HepG2 (cell line): ENCODE results near the gene POU6F1. TPM values are rescaled to one million over a fixed set of nuclear protein-coding genes. Genes with fewer than 3 reads are reported as not detected.

ENCODE experiments used
- ASH2L ChIP-seq: fragments of 300-600, 200-600 bp; sonication (generic); IDR thresholded peaks from 2 replicates; pipeline ENCODE4 v1.7.0; 2017; ENCODE audit warnings: low read depth, mild to moderate bottlenecking, moderate library complexity, mixed read lengths, low read length; ENCODE audit not compliant: insufficient read length
- CREB1 ChIP-seq, 2 experiments: fragments of 450-650 bp in 1 of 2; IDR thresholded peaks; 2 replicates each; pipeline ENCODE4 v1.6.1; 2016 to 2017; ENCODE audit warnings: control low read depth in 1 of 2, mild to moderate bottlenecking in 1 of 2, missing compliant biosample characterization in 1 of 2, missing genetic modification characterization in 1 of 2
- CREM ChIP-seq, 2 experiments: sonication (generic) in 1 of 2; formaldehyde crosslinking in 1 of 2; IDR thresholded peaks; 2 replicates each; pipeline versions ENCODE4 v1.4.0 to v1.6.1; 2016 to 2020; ENCODE audit warnings: antibody characterized with exemption in 1 of 2, mild to moderate bottlenecking in 1 of 2, missing genetic modification reagents in 1 of 2
- FOSL2 ChIP-seq: sonication (generic); formaldehyde crosslinking; IDR thresholded peaks from 2 replicates; pipeline ENCODE4 v1.4.0; 2020; ENCODE audit warnings: missing genetic modification reagents
- HNF4A ChIP-seq: sonication (generic); formaldehyde crosslinking; IDR thresholded peaks from 2 replicates; pipeline ENCODE4 v1.4.0; 2020; ENCODE audit warnings: missing genetic modification reagents
- NFRKB ChIP-seq: fragments of 450-650 bp; IDR thresholded peaks from 2 replicates; pipeline ENCODE4 v1.6.1; 2017
- NR2F6 ChIP-seq, 2 experiments: IDR thresholded peaks; 2 replicates each; pipeline ENCODE4 v1.6.1; 2016; ENCODE audit warnings: antibody characterized with exemption in 1 of 2, mild to moderate bottlenecking in 1 of 2
- PPARG ChIP-seq: conservative IDR thresholded peaks from 2 replicates; pipeline ENCODE4 v1.6.1; 2016; ENCODE audit warnings: missing biosample characterization, missing genetic modification reagents
- RCOR2 ChIP-seq: IDR thresholded peaks from 2 replicates; pipeline ENCODE4 v1.6.1; 2016; ENCODE audit warnings: missing biosample characterization, missing genetic modification reagents
- RFX1 ChIP-seq: fragments of 450-650 bp; IDR thresholded peaks from 2 replicates; pipeline ENCODE4 v1.6.1; 2017
- SAP130 ChIP-seq: IDR thresholded peaks from 2 replicates; pipeline ENCODE4 v1.6.1; 2016; ENCODE audit warnings: low read depth
- TAF1 ChIP-seq: sonication (generic); formaldehyde crosslinking; IDR thresholded peaks from 2 replicates; pipeline ENCODE4 v1.4.0; 2020; ENCODE audit warnings: missing genetic modification reagents
- TSC22D2 ChIP-seq: sonication (generic); formaldehyde crosslinking; IDR thresholded peaks from 2 replicates; pipeline ENCODE4 v1.5.1; 2020; ENCODE audit warnings: missing genetic modification reagents, mild to moderate bottlenecking, borderline replicate concordance
- XRCC5 ChIP-seq: fragments of 200-400 bp; formaldehyde crosslinking; optimal IDR thresholded peaks from 2 replicates; pipeline ENCODE3; 2017; ENCODE audit warnings: mild to moderate bottlenecking, low read length
- ZNF441 ChIP-seq: sonication (generic); formaldehyde crosslinking; IDR thresholded peaks from 2 replicates; pipeline ENCODE4 v1.7.0; 2021; ENCODE audit warnings: missing genetic modification reagents, borderline replicate concordance
- ZNF605 ChIP-seq: sonication (generic); formaldehyde crosslinking; IDR thresholded peaks from 2 replicates; pipeline ENCODE4 v1.8.0; 2022; ENCODE audit warnings: mild to moderate bottlenecking, missing genetic modification reagents
- ZNF879 ChIP-seq: sonication (generic); formaldehyde crosslinking; IDR thresholded peaks from 2 replicates; pipeline ENCODE4 v1.8.1; 2023; ENCODE audit warnings: missing genetic modification reagents
- polyA plus RNA-seq, 8 experiments: library from polyadenylated mRNA; depleted of rRNA in 3 of 8; stranded (reverse) in 7 of 8; unstranded in 1 of 8; fragments of >200 nt; fragmentation: Illumina TruSeq in 4 of 8; extraction: Trizol in 4 of 8; gene quantifications; 2 replicates each; pipeline versions ENCODE4 v1.2.1 to v1.2.3, GENCODE V29; 2011 to 2016; ENCODE audit warnings: low read depth in 4 of 8, missing spikeins in 1 of 8, mixed read lengths in 1 of 8; ENCODE audit not compliant: insufficient read depth in 1 of 8
- total RNA-seq, 5 experiments: library from RNA; depleted of rRNA; stranded (reverse); fragments of >200 nt; fragmentation: Illumina TruSeq; extraction: Trizol; gene quantifications; 2 replicates each; pipeline ENCODE4 v1.2.3, GENCODE V29; 2016; ENCODE audit warnings: low read depth in 1 of 5
- TF ChIP-seq, protein P1 (sequence below): IDR thresholded peaks from 2 replicates; pipeline ENCODE4 v1.6.1; 2016; ENCODE audit warnings: low read depth, missing genetic modification reagents, missing compliant biosample characterization
- TF ChIP-seq, protein P2 (sequence below), 2 experiments: sonication (generic) in 1 of 2; formaldehyde crosslinking in 1 of 2; IDR thresholded peaks; 2 replicates each; pipeline versions ENCODE4 v1.4.0 to v1.6.1; 2018 to 2020; ENCODE audit warnings: missing genetic modification reagents in 2 of 2, borderline replicate concordance in 1 of 2, low read depth in 1 of 2, mild to moderate bottlenecking in 1 of 2, missing biosample characterization in 1 of 2
- TF ChIP-seq, protein P3 (sequence below): sonication (generic); formaldehyde crosslinking; IDR thresholded peaks from 2 replicates; pipeline ENCODE4 v1.4.0; 2020; ENCODE audit warnings: low read depth, missing genetic modification reagents

Gene POU6F1
- total and polyA plus RNA-seq, 2 of the 13 experiments (the other 11 are each of a cell fraction or from before 2014, with no cell fraction given): 0.48 to 0.51 TPM

DNA sequence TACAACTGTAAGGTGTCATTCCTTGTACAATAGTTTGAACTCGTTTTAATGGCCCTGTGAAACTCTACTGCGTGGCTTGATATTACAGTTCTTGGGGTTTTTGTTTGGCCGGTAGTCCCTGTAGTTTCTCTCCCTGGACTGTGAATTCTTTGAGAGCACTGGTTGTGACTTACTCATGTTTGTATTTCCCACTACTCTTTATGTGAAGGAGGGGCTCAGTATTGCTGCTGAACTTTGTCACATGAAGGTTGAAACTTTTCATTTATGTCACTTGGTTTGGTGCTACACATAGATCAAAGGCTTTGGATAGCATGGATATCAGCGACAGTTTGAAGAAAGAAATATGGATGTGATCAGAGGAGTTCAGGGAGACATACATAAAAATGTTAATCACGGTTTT lies 1.5 kb upstream of the POU6F1 start (continued):
- TF ChIP-seq, protein P1, sequence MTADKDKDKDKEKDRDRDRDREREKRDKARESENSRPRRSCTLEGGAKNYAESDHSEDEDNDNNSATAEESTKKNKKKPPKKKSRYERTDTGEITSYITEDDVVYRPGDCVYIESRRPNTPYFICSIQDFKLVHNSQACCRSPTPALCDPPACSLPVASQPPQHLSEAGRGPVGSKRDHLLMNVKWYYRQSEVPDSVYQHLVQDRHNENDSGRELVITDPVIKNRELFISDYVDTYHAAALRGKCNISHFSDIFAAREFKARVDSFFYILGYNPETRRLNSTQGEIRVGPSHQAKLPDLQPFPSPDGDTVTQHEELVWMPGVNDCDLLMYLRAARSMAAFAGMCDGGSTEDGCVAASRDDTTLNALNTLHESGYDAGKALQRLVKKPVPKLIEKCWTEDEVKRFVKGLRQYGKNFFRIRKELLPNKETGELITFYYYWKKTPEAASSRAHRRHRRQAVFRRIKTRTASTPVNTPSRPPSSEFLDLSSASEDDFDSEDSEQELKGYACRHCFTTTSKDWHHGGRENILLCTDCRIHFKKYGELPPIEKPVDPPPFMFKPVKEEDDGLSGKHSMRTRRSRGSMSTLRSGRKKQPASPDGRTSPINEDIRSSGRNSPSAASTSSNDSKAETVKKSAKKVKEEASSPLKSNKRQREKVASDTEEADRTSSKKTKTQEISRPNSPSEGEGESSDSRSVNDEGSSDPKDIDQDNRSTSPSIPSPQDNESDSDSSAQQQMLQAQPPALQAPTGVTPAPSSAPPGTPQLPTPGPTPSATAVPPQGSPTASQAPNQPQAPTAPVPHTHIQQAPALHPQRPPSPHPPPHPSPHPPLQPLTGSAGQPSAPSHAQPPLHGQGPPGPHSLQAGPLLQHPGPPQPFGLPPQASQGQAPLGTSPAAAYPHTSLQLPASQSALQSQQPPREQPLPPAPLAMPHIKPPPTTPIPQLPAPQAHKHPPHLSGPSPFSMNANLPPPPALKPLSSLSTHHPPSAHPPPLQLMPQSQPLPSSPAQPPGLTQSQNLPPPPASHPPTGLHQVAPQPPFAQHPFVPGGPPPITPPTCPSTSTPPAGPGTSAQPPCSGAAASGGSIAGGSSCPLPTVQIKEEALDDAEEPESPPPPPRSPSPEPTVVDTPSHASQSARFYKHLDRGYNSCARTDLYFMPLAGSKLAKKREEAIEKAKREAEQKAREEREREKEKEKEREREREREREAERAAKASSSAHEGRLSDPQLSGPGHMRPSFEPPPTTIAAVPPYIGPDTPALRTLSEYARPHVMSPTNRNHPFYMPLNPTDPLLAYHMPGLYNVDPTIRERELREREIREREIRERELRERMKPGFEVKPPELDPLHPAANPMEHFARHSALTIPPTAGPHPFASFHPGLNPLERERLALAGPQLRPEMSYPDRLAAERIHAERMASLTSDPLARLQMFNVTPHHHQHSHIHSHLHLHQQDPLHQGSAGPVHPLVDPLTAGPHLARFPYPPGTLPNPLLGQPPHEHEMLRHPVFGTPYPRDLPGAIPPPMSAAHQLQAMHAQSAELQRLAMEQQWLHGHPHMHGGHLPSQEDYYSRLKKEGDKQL: 0 out of 2 replicates have a peak, but pooled peaks have one; percentile 21
- peak; percentile 41 for TF ChIP-seq HNF4A (CRISPR knock-in tag)
- no peak for TF ChIP-seq NFRKB
- no peak for TF ChIP-seq XRCC5
- 0 out of 2 replicates have a peak, but pooled peaks have one; percentile 33 for TF ChIP-seq CREM (IDR thresholded peaks at IDR 0.05)
- TF ChIP-seq CREM (CRISPR knock-in tag; IDR thresholded peaks at IDR 0.05): no peak
- no peak for TF ChIP-seq NR2F6 (IDR thresholded peaks at IDR 0.05)
- 0 out of 2 replicates have a peak, but pooled peaks have one; percentile 13 for TF ChIP-seq NR2F6 (CRISPR knock-in tag; IDR thresholded peaks at IDR 0.05)
- TF ChIP-seq, protein P2, sequence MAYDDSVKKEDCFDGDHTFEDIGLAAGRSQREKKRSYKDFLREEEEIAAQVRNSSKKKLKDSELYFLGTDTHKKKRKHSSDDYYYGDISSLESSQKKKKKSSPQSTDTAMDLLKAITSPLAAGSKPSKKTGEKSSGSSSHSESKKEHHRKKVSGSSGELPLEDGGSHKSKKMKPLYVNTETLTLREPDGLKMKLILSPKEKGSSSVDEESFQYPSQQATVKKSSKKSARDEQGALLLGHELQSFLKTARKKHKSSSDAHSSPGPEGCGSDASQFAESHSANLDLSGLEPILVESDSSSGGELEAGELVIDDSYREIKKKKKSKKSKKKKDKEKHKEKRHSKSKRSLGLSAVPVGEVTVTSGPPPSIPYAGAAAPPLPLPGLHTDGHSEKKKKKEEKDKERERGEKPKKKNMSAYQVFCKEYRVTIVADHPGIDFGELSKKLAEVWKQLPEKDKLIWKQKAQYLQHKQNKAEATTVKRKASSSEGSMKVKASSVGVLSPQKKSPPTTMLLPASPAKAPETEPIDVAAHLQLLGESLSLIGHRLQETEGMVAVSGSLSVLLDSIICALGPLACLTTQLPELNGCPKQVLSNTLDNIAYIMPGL (CRISPR knock-in tag; IDR thresholded peaks at IDR 0.05; ENCODE audit: borderline replicate concordance in 1 of 2, low read depth in 1 of 2): no peak
- TF ChIP-seq FOSL2 (CRISPR knock-in tag): no peak
- TF ChIP-seq TAF1 (CRISPR knock-in tag): no peak
- peak; percentile 55 for TF ChIP-seq SAP130 (CRISPR knock-in tag)
- TF ChIP-seq ZNF879 (CRISPR knock-in tag): no peak
- TF ChIP-seq CREB1 (IDR thresholded peaks at IDR 0.05): no peak
- TF ChIP-seq CREB1 (CRISPR knock-in tag; IDR thresholded peaks at IDR 0.05): 0 out of 2 replicates have a peak, but pooled peaks have one; percentile 30
- TF ChIP-seq PPARG: no peak
- TF ChIP-seq RCOR2 (CRISPR knock-in tag): no peak
- TF ChIP-seq TSC22D2 (CRISPR knock-in tag): no peak
- no peak for TF ChIP-seq RFX1
- TF ChIP-seq ZNF441 (CRISPR knock-in tag): no peak
- TF ChIP-seq, protein P3, sequence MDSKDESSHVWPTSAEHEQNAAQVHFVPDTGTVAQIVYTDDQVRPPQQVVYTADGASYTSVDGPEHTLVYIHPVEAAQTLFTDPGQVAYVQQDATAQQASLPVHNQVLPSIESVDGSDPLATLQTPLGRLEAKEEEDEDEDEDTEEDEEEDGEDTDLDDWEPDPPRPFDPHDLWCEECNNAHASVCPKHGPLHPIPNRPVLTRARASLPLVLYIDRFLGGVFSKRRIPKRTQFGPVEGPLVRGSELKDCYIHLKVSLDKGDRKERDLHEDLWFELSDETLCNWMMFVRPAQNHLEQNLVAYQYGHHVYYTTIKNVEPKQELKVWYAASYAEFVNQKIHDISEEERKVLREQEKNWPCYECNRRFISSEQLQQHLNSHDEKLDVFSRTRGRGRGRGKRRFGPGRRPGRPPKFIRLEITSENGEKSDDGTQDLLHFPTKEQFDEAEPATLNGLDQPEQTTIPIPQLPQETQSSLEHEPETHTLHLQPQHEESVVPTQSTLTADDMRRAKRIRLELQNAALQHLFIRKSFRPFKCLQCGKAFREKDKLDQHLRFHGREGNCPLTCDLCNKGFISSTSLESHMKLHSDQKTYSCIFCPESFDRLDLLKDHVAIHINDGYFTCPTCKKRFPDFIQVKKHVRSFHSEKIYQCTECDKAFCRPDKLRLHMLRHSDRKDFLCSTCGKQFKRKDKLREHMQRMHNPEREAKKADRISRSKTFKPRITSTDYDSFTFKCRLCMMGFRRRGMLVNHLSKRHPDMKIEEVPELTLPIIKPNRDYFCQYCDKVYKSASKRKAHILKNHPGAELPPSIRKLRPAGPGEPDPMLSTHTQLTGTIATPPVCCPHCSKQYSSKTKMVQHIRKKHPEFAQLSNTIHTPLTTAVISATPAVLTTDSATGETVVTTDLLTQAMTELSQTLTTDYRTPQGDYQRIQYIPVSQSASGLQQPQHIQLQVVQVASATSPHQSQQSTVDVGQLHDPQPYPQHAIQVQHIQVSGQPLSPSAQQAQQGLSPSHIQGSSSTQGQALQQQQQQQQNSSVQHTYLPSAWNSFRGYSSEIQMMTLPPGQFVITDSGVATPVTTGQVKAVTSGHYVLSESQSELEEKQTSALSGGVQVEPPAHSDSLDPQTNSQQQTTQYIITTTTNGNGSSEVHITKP: no peak
- peak; percentile 20 for TF ChIP-seq ASH2L
- TF ChIP-seq ZNF605 (CRISPR knock-in tag): no peak
